Measurements from ENCODE around the gene KRT14. TPM values are rescaled to one million over a fixed set of nuclear protein-coding genes. Genes with fewer than 3 reads are reported as not detected.
"Not testable (repeated sequence)": the region's sequence is repeated elsewhere in the genome, so short reads cannot be mapped to it uniquely, and the experiment has no call there.

KRT14 gene
- total RNA-seq, 2 experiments from 2014 or later, result 0.82 TPM; not detected in 1

GRCh38 chr17:41629826-41630670, 43.4 kb upstream of the KRT14 start:
- no peaks in the 10 kb centered on the region for H4K20me1 ChIP-seq (ENCODE audit: insufficient read depth, low read length)
- no TSS peak for BruUV-seq (replicated peaks)
- no peak overlapping the region for H3K4me3 ChIP-seq (ENCODE audit: low read depth, low read length, poor library complexity, severe bottlenecking)
- intact Hi-C loops (cut with micrococcal nuclease; ENCODE audit: unreplicated experiment), result no loop called here
- ChIA-PET CTCF (ENCODE audit: unreplicated experiment) (no interaction called here), POLR2A (no interaction called here)
- H3K27ac ChIP-seq (ENCODE audit: low read depth, low read length, poor library complexity, severe bottlenecking), result no peak overlapping the region
- no peaks in the 10 kb centered on the region for H3K9me2 ChIP-seq (ENCODE audit: insufficient read depth, low read length)
- no peaks in the 10 kb centered on the region for H3K4me1 ChIP-seq (ENCODE audit: insufficient read depth, low read length, poor library complexity, severe bottlenecking)
- H3K9me3 ChIP-seq (ENCODE audit: low read length), result no peaks in the 10 kb centered on the region
- TF ChIP-seq CTCF (conservative IDR thresholded peaks at IDR 0.05; ENCODE audit: low read length) (no peak), EZH2phosphoT487 (IDR thresholded peaks at IDR 0.05; ENCODE audit: borderline replicate concordance, low read depth, low read length) (no peak)
- H3K4me2 ChIP-seq (ENCODE audit: low read length), result no peak overlapping the region
- H2AFZ ChIP-seq (ENCODE audit: low read length), result no peak overlapping the region
- no peaks in the 10 kb centered on the region for H3K36me3 ChIP-seq (ENCODE audit: insufficient read depth, low read length)
- no peaks in the 10 kb centered on the region for H3K79me2 ChIP-seq (ENCODE audit: insufficient read depth, low read depth, low read length)
- DNase-seq (ENCODE audit: low spot score), result no peak

GRCh38 chr17:41629316-41629715, 42.6 kb upstream of the KRT14 start:
- BruUV-seq (replicated peaks), result no TSS peak
- POLR2A ChIA-PET, result no interaction called here
- no peak overlapping the region for H2AFZ ChIP-seq (ENCODE audit: low read length)
- no peak for DNase-seq (ENCODE audit: low spot score)
- intact Hi-C loops (cut with micrococcal nuclease; ENCODE audit: unreplicated experiment), result no loop called here
- H3K9me2 ChIP-seq (ENCODE audit: insufficient read depth, low read length), result no peaks in the 10 kb centered on the region
- no peaks in the 10 kb centered on the region for H3K9me3 ChIP-seq (ENCODE audit: low read length)
- TF ChIP-seq EZH2phosphoT487 (IDR thresholded peaks at IDR 0.05; ENCODE audit: borderline replicate concordance, low read depth, low read length), result no peak
- TF ChIP-seq CTCF (conservative IDR thresholded peaks at IDR 0.05; ENCODE audit: low read length), result no peak
- no peak overlapping the region for H3K4me3 ChIP-seq (ENCODE audit: low read depth, low read length, poor library complexity, severe bottlenecking)
- CTCF ChIA-PET (ENCODE audit: unreplicated experiment), result no interaction called here
- H3K4me1 ChIP-seq (ENCODE audit: insufficient read depth, low read length, poor library complexity, severe bottlenecking), result no peaks in the 10 kb centered on the region
- no peaks in the 10 kb centered on the region for H3K36me3 ChIP-seq (ENCODE audit: insufficient read depth, low read length)
- H3K79me2 ChIP-seq (ENCODE audit: insufficient read depth, low read depth, low read length), result no peaks in the 10 kb centered on the region
- no peaks in the 10 kb centered on the region for H4K20me1 ChIP-seq (ENCODE audit: insufficient read depth, low read length)
- H3K4me2 ChIP-seq (ENCODE audit: low read length), result no peak overlapping the region
- no peak overlapping the region for H3K27ac ChIP-seq (ENCODE audit: low read depth, low read length, poor library complexity, severe bottlenecking)

GRCh38 chr17:41628621-41629255, 42.0 kb upstream of the KRT14 start:
- H2AFZ ChIP-seq (ENCODE audit: low read length); H3K9me3 ChIP-seq (ENCODE audit: low read length); intact Hi-C loops (cut with micrococcal nuclease; ENCODE audit: unreplicated experiment); H3K27ac ChIP-seq (ENCODE audit: low read depth, low read length, poor library complexity, severe bottlenecking); DNase-seq (ENCODE audit: low spot score); H4K20me1 ChIP-seq (ENCODE audit: insufficient read depth, low read length); BruUV-seq (replicated peaks); H3K4me2 ChIP-seq (ENCODE audit: low read length); CTCF ChIA-PET (ENCODE audit: unreplicated experiment); H3K4me1 ChIP-seq (ENCODE audit: insufficient read depth, low read length, poor library complexity, severe bottlenecking); H3K9me2 ChIP-seq (ENCODE audit: insufficient read depth, low read length); H3K36me3 ChIP-seq (ENCODE audit: insufficient read depth, low read length); H3K79me2 ChIP-seq (ENCODE audit: insufficient read depth, low read depth, low read length); H3K4me3 ChIP-seq (ENCODE audit: low read depth, low read length, poor library complexity, severe bottlenecking); POLR2A ChIA-PET: not testable (repeated sequence)

- POLR2A ChIA-PET; CTCF ChIA-PET (ENCODE audit: unreplicated experiment): not testable (repeated sequence)
Observed at GRCh38 chr17:41628073-41628370, 41.3 kb upstream of the KRT14 start.

More at GRCh38 chr17:41628073-41628370, 41.3 kb upstream of the KRT14 start:
- H3K9me2 ChIP-seq (ENCODE audit: insufficient read depth, low read length); DNase-seq (ENCODE audit: low spot score); H3K79me2 ChIP-seq (ENCODE audit: insufficient read depth, low read depth, low read length); H4K20me1 ChIP-seq (ENCODE audit: insufficient read depth, low read length); intact Hi-C loops (cut with micrococcal nuclease; ENCODE audit: unreplicated experiment); H3K4me2 ChIP-seq (ENCODE audit: low read length); H3K4me1 ChIP-seq (ENCODE audit: insufficient read depth, low read length, poor library complexity, severe bottlenecking); H3K27ac ChIP-seq (ENCODE audit: low read depth, low read length, poor library complexity, severe bottlenecking); H3K36me3 ChIP-seq (ENCODE audit: insufficient read depth, low read length); H3K4me3 ChIP-seq (ENCODE audit: low read depth, low read length, poor library complexity, severe bottlenecking); H2AFZ ChIP-seq (ENCODE audit: low read length); H3K9me3 ChIP-seq (ENCODE audit: low read length); BruUV-seq (replicated peaks): not testable (repeated sequence)
